ENCODE results near the gene LGI1. TPM values are rescaled to one million over a fixed set of nuclear protein-coding genes. Genes with fewer than 3 reads are reported as not detected.

Gene LGI1
- total RNA-seq, 1 donor from 2014 or later, result not detected

GRCh38 chr10:93813507-93814465 is 56.0 kb downstream of the LGI1 start:
- H3K4me3 ChIP-seq (ENCODE audit: low read depth, low read length), result no peak overlapping the region
- DNase-seq (ENCODE audit: low read depth), result no peak
- peak; percentile 90 for TF ChIP-seq CTCF (conservative IDR thresholded peaks at IDR 0.05; ENCODE audit: low read depth, low read length)

- no peak for TF ChIP-seq CTCF (conservative IDR thresholded peaks at IDR 0.05; ENCODE audit: low read depth, low read length)
- no peak overlapping the region for H3K4me3 ChIP-seq (ENCODE audit: low read depth, low read length)
- DNase-seq (ENCODE audit: low read depth), result no peak
Measured at GRCh38 chr10:93815304-93816096, 57.8 kb downstream of the LGI1 start.

- no peak overlapping the region for H3K4me3 ChIP-seq (ENCODE audit: low read depth, low read length)
- DNase-seq (ENCODE audit: low read depth), result no peak
- TF ChIP-seq CTCF (conservative IDR thresholded peaks at IDR 0.05; ENCODE audit: low read depth, low read length), result peak; percentile 78
Measured at GRCh38 chr10:93816123-93816747, 58.5 kb downstream of the LGI1 start.

- no peak for TF ChIP-seq CTCF (conservative IDR thresholded peaks at IDR 0.05; ENCODE audit: low read depth, low read length)
- no peak overlapping the region for H3K4me3 ChIP-seq (ENCODE audit: low read depth, low read length)
- DNase-seq (ENCODE audit: low read depth), result no peak
Measured at GRCh38 chr10:93818086-93818485, 60.4 kb downstream of the LGI1 start.

GRCh38 chr10:93819520-93819919 is 61.8 kb downstream of the LGI1 start:
- no peak for TF ChIP-seq CTCF (conservative IDR thresholded peaks at IDR 0.05; ENCODE audit: low read depth, low read length)
- no peak overlapping the region for H3K4me3 ChIP-seq (ENCODE audit: low read depth, low read length)
- no peak for DNase-seq (ENCODE audit: low read depth)

GRCh38 chr10:93820434-93820833 is 62.7 kb downstream of the LGI1 start:
- DNase-seq (ENCODE audit: low read depth), result no peak
- no peak for TF ChIP-seq CTCF (conservative IDR thresholded peaks at IDR 0.05; ENCODE audit: low read depth, low read length)
- H3K4me3 ChIP-seq (ENCODE audit: low read depth, low read length), result no peak overlapping the region

Measured in epithelial cell of proximal tubule (primary cell).